ENCODE results near the gene SYTL2.

Gene SYTL2

GRCh38 chr11:85742348-85742747 is 68.6 kb downstream of the SYTL2 start:
- H3K27ac ChIP-seq: no peak overlapping the region
- TF ChIP-seq CTCF (conservative IDR thresholded peaks at IDR 0.05) (no peak), ZFX (IDR thresholded peaks at IDR 0.05) (no peak)

GRCh38 chr11:85740481-85741400 is 70.2 kb downstream of the SYTL2 start:
- TF ChIP-seq ZFX (IDR thresholded peaks at IDR 0.05) (no peak), CTCF (conservative IDR thresholded peaks at IDR 0.05) (no peak)
- H3K27ac ChIP-seq: no peak overlapping the region

- no peak overlapping the region for H3K27ac ChIP-seq
- no peak for TF ChIP-seq CTCF (conservative IDR thresholded peaks at IDR 0.05)
- TF ChIP-seq ZFX (IDR thresholded peaks at IDR 0.05): no peak
Measured at GRCh38 chr11:85737738-85738137, 73.2 kb downstream of the SYTL2 start.

- TF ChIP-seq CTCF (conservative IDR thresholded peaks at IDR 0.05): no peak
- no peak overlapping the region for H3K27ac ChIP-seq
Measured at GRCh38 chr11:85735876-85736460, 75.0 kb downstream of the SYTL2 start.

- H3K27ac ChIP-seq: no peak overlapping the region
Measured at GRCh38 chr11:85732965-85733364, 78.0 kb downstream of the SYTL2 start.

GRCh38 chr11:85726381-85726780 is 84.6 kb downstream of the SYTL2 start:
- no peak overlapping the region for H3K27ac ChIP-seq
- no peak for TF ChIP-seq CTCF (conservative IDR thresholded peaks at IDR 0.05)

More at GRCh38 chr11:85732965-85733364, 78.0 kb downstream of the SYTL2 start:
- TF ChIP-seq ZFX (IDR thresholded peaks at IDR 0.05) (no peak), CTCF (conservative IDR thresholded peaks at IDR 0.05) (no peak)

GRCh38 chr11:85725510-85726258 is 85.3 kb downstream of the SYTL2 start:
- no peak overlapping the region for H3K27ac ChIP-seq
- TF ChIP-seq ZFX (IDR thresholded peaks at IDR 0.05): no peak
- TF ChIP-seq CTCF (conservative IDR thresholded peaks at IDR 0.05): no peak
